HG03175 (cell line): Measurements from ENCODE around the gene B3GAT1.
"Not testable (repeated sequence)": the region's sequence is repeated elsewhere in the genome, so short reads cannot be mapped to it uniquely, and the experiment has no call there.

Experiments used
- ATAC-seq: cut with Tn5 transposase; IDR thresholded peaks from one replicate; pipeline ENCODE4 v1.9.1; 2021; ENCODE audit warnings: mild to moderate bottlenecking, moderate library complexity; ENCODE audit not compliant: unreplicated experiment

B3GAT1 gene, protein sequence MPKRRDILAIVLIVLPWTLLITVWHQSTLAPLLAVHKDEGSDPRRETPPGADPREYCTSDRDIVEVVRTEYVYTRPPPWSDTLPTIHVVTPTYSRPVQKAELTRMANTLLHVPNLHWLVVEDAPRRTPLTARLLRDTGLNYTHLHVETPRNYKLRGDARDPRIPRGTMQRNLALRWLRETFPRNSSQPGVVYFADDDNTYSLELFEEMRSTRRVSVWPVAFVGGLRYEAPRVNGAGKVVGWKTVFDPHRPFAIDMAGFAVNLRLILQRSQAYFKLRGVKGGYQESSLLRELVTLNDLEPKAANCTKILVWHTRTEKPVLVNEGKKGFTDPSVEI

DNA sequence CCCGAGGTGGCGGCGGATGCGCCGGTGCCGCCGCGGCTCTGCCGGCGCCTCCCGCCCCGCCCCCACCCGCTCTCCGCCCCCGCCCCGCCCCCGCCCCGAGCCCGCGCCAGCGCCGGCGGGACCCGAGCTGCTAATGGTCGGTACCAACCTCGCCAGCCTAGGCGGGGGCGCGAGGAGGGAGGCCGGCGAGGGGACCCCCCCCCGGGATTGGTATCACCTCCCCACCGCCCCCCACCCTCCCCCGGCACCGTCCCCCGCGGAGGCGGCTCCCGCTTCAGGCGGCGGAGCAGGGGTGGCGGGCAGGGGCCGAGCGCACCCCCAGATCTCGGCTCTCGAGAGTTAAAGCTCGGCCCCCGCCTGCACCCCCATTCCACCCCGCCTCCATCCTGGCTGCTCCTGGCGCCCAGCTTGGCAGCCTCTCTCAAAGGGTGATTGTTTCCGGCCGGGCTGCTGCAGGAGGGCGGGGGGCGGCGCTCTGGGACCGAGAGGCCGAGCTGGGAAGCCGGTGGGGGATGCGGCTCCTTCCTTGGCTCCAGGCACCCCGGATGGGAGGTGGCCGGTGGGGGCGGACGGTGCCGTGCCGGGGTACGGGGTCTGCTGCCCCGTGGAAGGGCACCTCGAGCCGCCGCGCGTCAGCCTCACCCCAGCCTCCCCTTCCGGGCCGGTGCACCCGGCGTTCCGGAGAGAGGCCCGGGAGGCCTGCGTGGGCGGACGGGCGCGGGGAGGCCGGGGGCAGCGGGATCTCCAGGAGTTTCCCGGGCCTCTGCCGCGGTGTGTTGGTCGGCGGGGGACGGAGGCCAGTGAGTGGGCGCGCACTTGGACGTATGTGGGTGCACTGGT, at the start of gene B3GAT1:
Gene B3GAT1 (minus strand): TSS at position 40 of the 840 bp plus-strand sequence. CDS start 24,583 bp downstream, outside the sequence.
- no peak for ATAC-seq

DNA sequence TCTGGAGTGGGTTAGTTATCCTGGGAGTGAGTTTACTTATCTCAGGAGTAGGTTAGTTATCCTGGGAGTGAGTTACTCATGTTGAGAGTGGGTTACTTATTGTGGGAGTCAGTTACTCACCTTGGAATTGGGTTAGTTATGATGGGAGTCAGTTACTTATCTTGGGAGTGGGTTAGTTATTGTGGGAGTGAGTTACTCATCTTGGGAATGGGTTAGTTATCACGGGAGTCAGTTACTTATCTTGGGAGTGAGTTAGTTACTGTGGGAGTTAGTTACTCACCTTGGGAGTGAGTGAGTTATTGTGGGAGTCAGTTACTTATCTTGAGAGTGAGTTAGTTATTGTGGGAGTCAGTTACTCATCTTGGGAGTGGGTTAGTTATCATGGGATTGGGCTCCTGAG, 49.6 kb upstream of the B3GAT1 start:
- ATAC-seq: no peak

DNA sequence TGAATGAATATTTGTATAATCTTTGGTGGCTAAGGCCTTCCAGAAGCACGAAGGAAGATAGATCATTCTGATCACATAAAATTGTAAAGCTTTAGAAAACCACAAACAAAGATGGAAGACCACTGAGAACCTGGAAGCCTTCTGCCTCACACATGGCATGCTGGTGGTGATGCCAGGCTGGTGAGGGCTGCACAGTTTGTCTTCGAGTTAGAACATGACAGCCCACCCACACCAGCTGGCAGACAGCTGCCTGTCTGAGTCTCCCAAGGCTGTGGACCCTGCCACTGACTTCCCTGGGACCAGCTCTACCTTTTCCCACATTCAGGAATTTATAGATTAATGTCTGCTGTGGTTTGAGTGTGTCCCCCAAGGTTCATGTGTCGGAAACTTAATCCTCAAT, 48.8 kb upstream of the B3GAT1 start:
- no peak for ATAC-seq

GRCh38 chr11:134460062-134460561, 48.1 kb upstream of the B3GAT1 start:
- no peak for ATAC-seq

- ATAC-seq: no peak
These were observed 47.4 kb upstream of the B3GAT1 start for GRCh38 chr11:134459246-134460061.

GRCh38 chr11:134457411-134458007, 45.5 kb upstream of the B3GAT1 start:
- not testable (repeated sequence) for ATAC-seq

DNA sequence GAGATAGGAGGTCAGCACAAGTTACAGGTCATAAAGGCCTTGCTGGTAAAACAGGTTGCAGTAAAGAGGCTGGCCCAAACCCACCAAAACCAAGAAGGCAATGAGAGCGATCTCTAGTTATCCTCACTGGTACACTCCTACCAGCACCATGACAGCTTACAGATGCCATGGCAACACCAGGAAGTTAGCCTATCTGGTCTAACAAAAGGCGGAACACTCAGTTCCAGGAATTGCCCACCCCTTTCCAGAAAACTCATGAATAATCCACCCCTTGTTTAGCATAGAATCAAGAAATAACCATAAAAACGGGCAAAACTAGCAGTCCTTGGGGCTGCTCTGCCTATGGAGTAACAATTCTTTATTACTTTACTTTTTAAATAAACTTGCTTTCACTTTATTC, 43.5 kb upstream of the B3GAT1 start:
- ATAC-seq: no peak

GRCh38 chr11:134454146-134454690, 42.2 kb upstream of the B3GAT1 start:
- ATAC-seq: no peak

DNA sequence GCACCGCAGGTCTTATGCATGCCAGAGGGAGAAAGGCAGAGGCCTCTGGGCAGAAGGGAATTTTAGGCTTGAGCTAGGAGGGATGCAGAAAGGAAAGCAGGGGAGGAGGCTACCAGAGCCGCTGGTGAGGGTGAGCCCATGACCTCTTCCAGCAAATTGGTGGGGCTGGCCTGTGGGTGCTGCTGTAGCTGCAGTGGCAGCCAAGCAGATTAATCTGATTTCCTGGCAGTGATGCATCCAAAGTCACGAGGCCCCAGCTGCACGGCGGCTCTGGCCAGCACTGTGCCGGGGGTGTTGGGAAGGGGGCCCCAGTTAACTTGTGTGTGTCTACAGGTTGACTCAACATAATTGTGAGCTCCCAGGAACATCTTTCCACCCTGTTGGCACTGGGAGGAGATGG, 41.4 kb upstream of the B3GAT1 start:
- no peak for ATAC-seq

DNA sequence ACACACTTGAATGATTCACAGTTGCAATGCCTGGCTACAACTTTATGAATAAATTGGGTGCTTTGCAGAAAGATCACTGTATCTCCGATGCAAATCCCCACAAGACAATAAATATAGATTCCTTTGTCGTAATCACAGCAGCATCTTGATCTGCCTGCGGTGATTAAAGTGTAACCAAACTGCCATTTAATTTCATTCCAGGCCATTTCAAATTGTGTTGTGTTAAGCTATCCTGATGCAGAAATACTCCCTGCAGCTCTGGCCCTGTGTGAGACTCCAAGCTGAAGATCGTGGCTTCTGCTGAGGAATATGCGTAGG, 40.8 kb upstream of the B3GAT1 start:
- ATAC-seq: no peak

DNA sequence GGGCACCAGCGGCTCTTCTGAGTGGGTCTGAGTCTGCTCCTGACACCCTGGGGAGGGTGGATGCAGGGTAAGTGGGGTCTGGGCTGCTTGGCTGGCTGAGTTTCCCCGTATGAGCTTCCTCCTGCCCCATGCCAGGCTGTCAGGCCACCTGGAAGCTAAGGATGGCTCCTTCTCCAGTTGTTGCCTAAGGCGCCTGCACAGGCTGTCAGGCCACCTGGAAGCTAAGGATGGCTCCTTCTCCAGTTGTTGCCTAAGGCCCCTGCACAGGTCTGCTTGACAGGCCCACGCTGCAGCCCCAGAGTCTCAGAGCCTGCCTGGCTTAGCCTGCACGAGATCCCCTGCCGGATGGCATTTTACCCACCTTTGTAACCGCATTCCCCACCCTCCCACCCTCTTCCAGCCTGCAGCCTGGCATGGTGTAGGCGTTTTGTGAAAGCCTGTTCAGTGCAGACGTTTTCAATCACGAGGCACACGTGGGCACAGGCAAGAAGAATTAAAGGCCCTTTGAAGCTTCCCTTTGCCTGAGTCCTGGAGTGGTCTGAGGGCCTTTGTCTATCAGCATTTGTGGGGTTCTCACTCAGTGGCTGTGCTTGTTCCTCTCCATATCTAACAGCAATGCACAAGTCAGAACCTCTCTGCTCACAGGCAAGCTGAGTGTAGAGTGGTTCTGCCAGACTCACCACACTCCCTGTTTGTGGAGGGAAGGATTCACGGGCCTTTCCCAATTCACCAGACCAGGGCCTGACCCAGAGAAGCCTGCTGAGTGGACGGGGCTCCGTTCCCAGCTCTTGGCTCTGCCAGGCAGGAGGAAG, 40.2 kb upstream of the B3GAT1 start:
- no peak for ATAC-seq

- ATAC-seq: no peak
These were observed 38.1 kb upstream of the B3GAT1 start for GRCh38 chr11:134450186-134450585.

GRCh38 chr11:134449713-134450112, 37.7 kb upstream of the B3GAT1 start:
- no peak for ATAC-seq

DNA sequence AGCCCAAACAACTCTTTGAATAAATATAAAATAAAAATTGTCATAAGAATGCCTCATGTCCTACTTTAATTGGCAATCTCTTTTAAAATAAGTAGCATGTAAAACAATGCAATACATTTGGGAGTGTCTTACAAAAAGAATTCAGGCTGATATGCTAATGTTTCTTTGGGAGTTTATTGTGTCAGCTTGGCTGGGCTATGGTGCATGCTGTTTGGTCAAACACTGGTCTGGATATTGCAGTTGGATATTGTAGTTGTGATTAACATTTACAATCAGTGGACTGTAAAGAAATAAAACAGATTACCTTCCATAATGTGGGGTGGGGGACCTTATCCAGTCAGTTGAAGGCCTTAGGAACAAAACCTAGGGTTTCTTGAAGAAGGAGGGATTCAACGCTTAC, 37.0 kb upstream of the B3GAT1 start:
- no peak for ATAC-seq

DNA sequence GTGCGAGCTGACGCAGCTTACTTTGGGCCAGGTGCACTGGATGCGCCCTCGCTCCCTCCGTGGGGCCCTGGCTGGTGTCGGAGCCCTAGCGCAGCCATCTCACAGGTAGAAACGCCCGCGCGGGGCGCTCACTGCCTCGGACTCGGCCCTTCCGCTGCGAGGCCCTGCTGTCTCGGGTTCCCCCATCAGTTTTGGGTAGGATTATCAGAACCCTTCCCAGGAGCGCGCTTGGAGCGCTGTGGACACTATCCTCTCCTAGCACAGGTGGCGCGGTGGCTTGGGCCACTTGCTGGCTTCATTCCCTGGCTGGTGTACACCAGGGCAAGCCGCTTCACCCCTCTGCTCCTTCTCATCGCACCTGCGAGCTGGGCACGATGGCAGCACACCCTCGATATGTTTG, 35.7 kb upstream of the B3GAT1 start:
- no peak for ATAC-seq

GRCh38 chr11:134445601-134446325, 33.7 kb upstream of the B3GAT1 start:
- ATAC-seq: no peak

- ATAC-seq: not testable (repeated sequence)
These were observed 32.4 kb upstream of the B3GAT1 start for GRCh38 chr11:134444160-134445108.

DNA sequence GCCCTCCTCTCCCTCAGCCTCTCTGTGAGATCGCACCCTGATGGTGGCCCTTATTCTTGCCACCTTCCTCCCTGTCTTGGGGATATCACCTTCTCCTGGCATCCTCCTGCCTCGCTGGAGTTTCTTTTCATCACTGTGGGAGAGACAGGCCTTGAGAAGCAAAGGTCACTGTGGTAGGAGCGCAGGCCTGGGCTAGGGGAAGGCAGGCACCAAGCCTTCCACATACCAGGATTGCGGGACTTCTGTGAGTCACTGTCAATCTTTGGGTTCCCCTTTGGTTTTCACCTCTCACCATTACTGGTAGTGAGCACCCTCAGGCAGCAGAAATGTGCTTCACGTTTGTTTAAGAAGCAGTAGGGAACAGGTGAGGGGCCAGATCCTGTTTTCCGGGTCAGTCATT, 31.2 kb upstream of the B3GAT1 start:
- no peak for ATAC-seq
